ENCODE measurements around the gene KCNIP1. TPM values are rescaled to one million over a fixed set of nuclear protein-coding genes. Genes with fewer than 3 reads are reported as not detected.

The KCNIP1 gene
- not detected for polyA plus RNA-seq (2012; ENCODE audit: insufficient read depth, insufficient read length)

- no peak within 1 kb of the TSS for H3K4me3 ChIP-seq (ENCODE audit: low read length)
- no peak for DNase-seq (ENCODE audit: low read depth, low spot score)
These were observed at the start of gene KCNIP1 for GRCh38 chr5:170503990-170504596. TSS of gene KCNIP1 (plus strand) at chr5:170504020.

- no peak overlapping the region for H3K4me3 ChIP-seq (ENCODE audit: low read length)
- no peak for DNase-seq (ENCODE audit: low read depth, low spot score)
These were observed 40.4 kb upstream of the KCNIP1 start for GRCh38 chr5:170463426-170463825.

GRCh38 chr5:170464280-170465127 lies 39.3 kb upstream of the KCNIP1 start:
- H3K4me3 ChIP-seq (ENCODE audit: low read length) = no peak overlapping the region

DNA sequence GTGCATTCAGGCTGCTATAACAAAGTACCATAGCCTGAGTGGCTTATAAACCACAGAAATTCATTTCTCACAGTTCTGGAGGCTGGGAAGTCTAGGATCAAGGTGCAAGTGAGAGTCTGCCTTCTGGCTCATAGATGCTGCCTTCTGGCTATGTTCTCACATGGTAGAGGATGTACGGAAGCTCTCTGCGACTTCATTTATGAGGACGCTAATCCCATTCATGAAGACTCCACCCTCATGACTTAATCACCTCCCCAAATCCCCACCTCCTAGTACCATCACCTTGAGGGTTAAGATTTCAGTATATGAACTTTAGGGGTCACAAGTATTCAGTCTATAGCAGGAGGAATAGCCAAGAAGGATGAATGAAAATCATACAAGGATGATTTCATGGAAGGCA lies 37.3 kb upstream of the KCNIP1 start:
- no peak overlapping the region for H3K4me3 ChIP-seq (ENCODE audit: low read length)
- DNase-seq (ENCODE audit: low read depth, low spot score) = no peak

More at GRCh38 chr5:170464280-170465127, 39.3 kb upstream of the KCNIP1 start:
- DNase-seq (ENCODE audit: low read depth, low spot score) = no peak

DNA sequence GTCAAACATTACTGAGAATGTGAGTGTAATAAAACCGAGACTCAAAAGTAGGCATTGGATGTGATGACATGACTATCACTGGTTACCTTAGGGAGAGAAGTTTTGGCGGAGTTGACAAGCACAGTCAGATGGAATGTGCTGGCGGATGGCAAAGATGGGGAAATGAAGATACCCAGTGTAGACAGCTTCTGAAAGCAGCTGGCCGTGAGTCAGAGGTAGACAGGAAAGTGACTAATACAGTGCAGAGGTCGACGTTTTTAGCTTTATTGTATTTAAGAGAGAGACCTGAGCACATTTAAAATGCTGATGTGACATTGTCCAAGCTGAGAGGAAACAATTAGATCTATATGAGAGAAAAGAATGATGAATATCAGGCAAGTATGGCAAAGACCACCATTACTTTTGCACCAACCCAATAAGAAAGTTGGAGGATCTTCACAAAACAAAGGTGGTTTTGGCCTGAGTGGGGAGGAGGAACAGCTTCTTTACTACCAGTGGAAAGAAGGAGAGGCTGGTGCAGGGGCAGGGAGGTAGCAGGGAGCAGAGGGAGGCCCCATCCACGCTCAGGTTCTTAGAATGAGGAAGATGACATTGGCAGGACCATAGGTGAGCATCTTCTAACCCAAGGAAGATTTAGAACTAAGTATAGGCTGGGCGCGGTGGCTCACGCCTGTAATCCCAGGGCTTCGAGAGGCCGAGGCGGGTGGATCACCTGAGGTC lies 36.7 kb upstream of the KCNIP1 start:
- H3K4me3 ChIP-seq (ENCODE audit: low read length) = no peak overlapping the region
- no peak for DNase-seq (ENCODE audit: low read depth, low spot score)

DNA sequence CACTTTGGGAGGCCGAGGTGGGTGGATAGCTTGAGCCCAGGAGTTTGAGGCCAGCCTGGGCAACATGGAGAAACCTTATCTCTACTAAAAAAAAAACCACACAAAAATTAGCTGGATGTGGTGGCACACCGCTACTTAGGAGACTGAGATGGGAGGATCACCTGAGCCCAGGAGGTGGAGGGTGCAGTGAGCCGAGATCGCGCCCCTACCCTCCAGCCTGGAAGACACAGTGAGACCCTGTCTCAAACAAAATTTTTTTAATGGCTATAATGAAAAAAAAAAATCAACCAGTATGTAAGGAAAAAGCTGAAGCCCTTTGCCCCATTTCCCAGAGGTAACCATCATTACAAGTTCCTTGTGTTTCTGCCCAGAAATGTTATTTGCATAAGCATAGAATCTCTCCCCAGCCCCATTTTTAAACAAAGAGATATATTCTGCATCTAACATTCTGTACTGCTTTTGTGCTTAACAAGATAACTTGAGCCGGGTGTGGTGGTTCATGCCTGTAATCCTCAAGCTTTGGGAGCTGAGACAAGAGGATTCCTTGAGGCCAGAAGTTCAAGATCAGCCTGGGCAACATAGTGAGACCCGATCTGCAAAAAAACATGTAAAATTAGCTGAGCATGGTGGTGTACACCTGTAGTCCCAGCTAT lies 35.1 kb upstream of the KCNIP1 start:
- no peak overlapping the region for H3K4me3 ChIP-seq (ENCODE audit: low read length)
- no peak for DNase-seq (ENCODE audit: low read depth, low spot score)

- no peak for DNase-seq (ENCODE audit: low read depth, low spot score)
- no peak overlapping the region for H3K4me3 ChIP-seq (ENCODE audit: low read length)
These were observed 34.4 kb upstream of the KCNIP1 start for GRCh38 chr5:170469414-170469813.

- DNase-seq (ENCODE audit: low read depth, low spot score) = no peak
- no peak overlapping the region for H3K4me3 ChIP-seq (ENCODE audit: low read length)
These were observed 33.5 kb upstream of the KCNIP1 start for GRCh38 chr5:170470275-170470674.

GRCh38 chr5:170470808-170471404 lies 32.9 kb upstream of the KCNIP1 start:
- no peak overlapping the region for H3K4me3 ChIP-seq (ENCODE audit: low read length)
- DNase-seq (ENCODE audit: low read depth, low spot score) = no peak

DNA sequence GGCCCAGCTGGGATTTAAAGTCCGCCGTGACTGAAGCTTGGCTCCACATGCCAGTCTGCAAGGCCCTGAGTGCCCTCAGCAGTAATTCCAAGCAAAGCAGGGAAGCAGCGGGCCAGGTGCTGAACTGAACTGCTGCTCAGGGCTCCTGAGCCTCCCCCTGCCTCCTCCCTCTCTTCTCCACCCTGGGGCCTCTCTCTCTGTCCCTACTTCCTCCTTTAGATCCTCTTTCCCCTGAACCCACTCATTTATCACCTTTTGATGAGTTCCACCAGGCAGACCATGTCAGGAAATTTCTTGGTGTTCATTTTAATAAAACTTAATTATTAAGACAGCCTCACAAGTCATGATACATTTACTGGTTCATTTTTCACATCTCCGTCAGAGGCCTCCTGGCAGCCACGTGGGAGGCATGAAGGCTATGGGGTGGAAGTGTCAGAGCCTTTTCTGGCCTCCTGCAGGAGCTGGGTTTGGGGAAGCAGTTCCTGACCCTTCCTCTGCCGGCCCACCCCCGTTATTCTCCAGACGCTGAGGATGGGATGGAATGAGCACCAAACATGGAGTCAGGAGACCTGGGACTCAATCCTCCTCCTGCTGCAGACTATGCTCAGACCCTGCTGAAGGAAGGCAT lies 32.2 kb upstream of the KCNIP1 start:
- DNase-seq (ENCODE audit: low read depth, low spot score) = no peak

GRCh38 chr5:170473642-170474041 lies 30.2 kb upstream of the KCNIP1 start:
- no peak overlapping the region for H3K4me3 ChIP-seq (ENCODE audit: low read length)
- DNase-seq (ENCODE audit: low read depth, low spot score) = no peak

More for the DNA sequence above, 32.2 kb upstream of the KCNIP1 start:
- H3K4me3 ChIP-seq (ENCODE audit: low read length) = no peak overlapping the region

DNA sequence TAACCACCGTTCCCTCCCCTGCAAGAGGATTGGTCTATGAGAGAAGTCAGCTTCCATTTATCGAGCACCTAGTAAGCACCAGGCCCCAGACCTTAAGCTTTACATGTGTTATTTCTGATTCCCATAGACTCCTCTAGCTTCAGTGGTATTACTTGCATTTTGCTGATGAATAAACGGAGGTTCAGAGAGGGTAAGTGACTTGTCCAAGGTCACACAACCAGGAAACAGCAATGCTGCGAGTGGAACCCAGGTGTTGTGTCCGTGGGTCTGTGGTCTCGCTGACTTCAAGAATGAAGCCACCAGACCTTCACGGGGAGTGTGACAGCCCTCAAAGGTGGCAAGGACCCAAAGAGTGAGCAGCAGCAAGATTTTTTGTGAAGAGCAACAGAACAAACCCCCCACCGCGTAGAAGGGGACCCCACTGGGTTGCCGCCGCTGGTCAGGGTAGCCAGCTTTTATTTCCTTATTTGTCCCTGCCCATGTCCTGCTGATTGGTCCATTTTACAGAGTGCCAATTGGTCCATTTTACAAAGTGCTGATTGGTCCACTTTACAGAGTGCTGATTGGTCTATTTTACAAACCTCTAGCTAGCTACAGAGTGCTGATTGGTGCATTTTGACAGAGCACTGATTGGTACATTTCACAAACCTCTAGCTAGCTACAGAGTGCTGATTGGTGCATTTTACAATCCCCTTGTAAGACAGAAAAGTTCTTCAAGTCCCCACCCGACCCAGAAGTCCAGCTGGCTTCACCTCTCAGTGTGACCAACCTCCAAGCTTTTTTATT lies 29.1 kb upstream of the KCNIP1 start:
- DNase-seq (ENCODE audit: low read depth, low spot score) = no peak
- H3K4me3 ChIP-seq (ENCODE audit: low read length) = no peak overlapping the region

DNA sequence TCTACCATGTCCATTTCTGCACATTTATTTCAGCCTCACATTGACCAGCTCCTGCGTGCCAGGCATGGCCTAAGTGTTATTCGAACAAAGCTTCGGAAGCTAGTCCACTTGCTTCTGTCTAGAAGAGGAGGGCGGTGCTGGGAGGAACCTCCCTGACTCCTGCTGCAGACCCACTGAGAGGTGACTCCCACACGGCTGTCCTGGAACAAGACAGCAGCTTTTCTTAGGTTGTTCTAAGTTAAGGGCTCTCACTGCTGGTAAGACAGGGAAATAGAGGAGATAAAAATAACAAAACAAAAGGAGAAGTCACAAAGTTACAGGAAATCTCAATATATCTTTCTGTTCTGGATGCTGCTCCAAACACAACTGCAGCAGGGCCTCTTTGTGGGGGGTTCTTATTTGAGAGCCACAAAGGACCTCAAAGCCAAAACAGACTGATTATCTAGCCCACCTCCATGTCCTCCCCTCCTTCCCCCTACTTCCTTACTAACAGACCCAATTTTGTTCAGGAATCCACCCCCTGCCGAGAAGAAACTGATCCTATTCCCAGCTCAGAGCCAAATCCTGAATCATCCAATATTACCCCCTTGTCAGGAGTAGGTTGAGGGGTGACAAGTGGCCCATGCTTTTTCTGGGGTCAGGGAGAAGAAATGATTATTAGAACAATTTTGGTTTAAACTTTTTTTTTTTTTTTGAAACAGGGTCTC lies 28.4 kb upstream of the KCNIP1 start:
- H3K4me3 ChIP-seq (ENCODE audit: low read length) = no peak overlapping the region
- no peak for DNase-seq (ENCODE audit: low read depth, low spot score)

GRCh38 chr5:170476704-170477103 lies 27.1 kb upstream of the KCNIP1 start:
- no peak overlapping the region for H3K4me3 ChIP-seq (ENCODE audit: low read length)
- no peak for DNase-seq (ENCODE audit: low read depth, low spot score)

DNA sequence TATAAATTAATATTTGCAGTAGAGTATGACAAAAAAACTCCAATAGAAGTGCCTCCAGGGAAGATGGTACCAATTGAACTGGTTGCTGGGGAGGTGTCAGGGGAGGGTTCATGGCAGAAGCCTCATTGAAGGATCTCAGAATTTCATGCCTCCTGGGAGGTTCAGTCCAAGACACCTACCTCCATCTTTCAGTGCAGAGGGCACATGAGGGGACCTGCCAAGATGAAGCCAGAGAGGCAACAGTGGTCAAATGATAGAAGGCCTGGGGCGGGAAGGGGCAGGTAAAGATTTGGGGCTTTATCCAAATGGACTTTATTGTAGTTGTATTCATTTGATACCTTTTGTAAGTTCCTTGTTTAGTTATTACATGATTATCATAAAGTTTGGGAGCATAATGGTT lies 25.9 kb upstream of the KCNIP1 start:
- DNase-seq (ENCODE audit: low read depth, low spot score) = no peak
- no peak overlapping the region for H3K4me3 ChIP-seq (ENCODE audit: low read length)

DNA sequence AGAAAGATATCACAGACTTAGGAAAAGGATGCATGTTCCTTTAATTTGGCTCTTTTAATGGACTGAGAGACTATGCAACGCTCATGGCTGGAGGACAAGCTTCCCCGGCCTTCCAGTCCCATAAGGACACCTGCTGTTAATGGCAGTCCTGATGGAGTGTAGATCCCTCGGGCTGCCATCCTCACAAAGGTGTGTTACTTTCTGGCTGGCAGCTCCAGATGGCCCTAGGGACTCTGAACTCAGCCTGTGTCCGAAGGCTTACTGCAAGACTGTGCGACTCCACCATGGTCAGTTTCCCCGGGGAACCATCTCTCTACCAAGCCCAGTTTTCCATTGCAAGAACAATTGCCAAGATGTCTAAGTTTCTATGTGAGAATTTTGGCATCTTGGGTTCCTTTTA lies 25.5 kb upstream of the KCNIP1 start:
- DNase-seq (ENCODE audit: low read depth, low spot score) = no peak
- H3K4me3 ChIP-seq (ENCODE audit: low read length) = no peak overlapping the region

- no peak for DNase-seq (ENCODE audit: low read depth, low spot score)
- H3K4me3 ChIP-seq (ENCODE audit: low read length) = no peak overlapping the region
These were observed 24.3 kb upstream of the KCNIP1 start for GRCh38 chr5:170479484-170479883.

Measured in Jurkat, Clone E6-1 (cell line).